Liver (tissue), 9 donors: Measurements from ENCODE around the gene LHX2. TPM values are rescaled to one million over a fixed set of nuclear protein-coding genes. Genes with fewer than 3 reads are reported as not detected.

Experiments used
- DNase-seq: peaks from one replicate; pipeline ENCODE4 v3.0.0-alpha.2; 2017; ENCODE audit warnings: low spot score
- H3K27ac ChIP-seq, 2 donors: one replicate each; pipeline ENCODE4 v1.7.0; 2013; ENCODE audit warnings: inconsistent platforms in 2 of 2, low read length in 2 of 2, control low read depth in 1 of 2, low read depth in 1 of 2, mild to moderate bottlenecking in 1 of 2
- H3K27me3 ChIP-seq, 4 donors: one replicate each; pipeline versions ENCODE4 v1.6.1 to v1.7.0; 2013; ENCODE audit warnings: low read length in 3 of 4, inconsistent platforms in 1 of 4, mild to moderate bottlenecking in 1 of 4, moderate library complexity in 1 of 4; ENCODE audit not compliant: control insufficient read depth in 4 of 4, insufficient read depth in 4 of 4
- H3K36me3 ChIP-seq, 4 donors: one replicate each; pipeline versions ENCODE4 v1.6.1 to v1.7.0; 2013; ENCODE audit warnings: low read length in 3 of 4, mild to moderate bottlenecking in 3 of 4, low read depth in 1 of 4, moderate library complexity in 1 of 4; ENCODE audit not compliant: control insufficient read depth in 4 of 4, insufficient read depth in 3 of 4
- H3K4me1 ChIP-seq, 4 donors: one replicate each; pipeline versions ENCODE4 v1.6.1 to v1.7.0; 2013; ENCODE audit warnings: low read length in 3 of 4, mild to moderate bottlenecking in 3 of 4, moderate library complexity in 1 of 4; ENCODE audit not compliant: control insufficient read depth in 4 of 4, insufficient read depth in 4 of 4
- H3K4me3 ChIP-seq, 3 donors: one replicate each; pipeline versions ENCODE4 v1.6.1 to v1.7.0; 2013; ENCODE audit warnings: low read length in 3 of 3, control low read depth in 1 of 3, low read depth in 1 of 3, mild to moderate bottlenecking in 1 of 3
- H3K9ac ChIP-seq, 2 donors: one replicate each; pipeline ENCODE4 v1.7.0; 2013; ENCODE audit warnings: low read length in 2 of 2, mild to moderate bottlenecking in 2 of 2, moderate library complexity in 2 of 2, control low read depth in 1 of 2, low read depth in 1 of 2
- H3K9me3 ChIP-seq, 4 donors: one replicate each; pipeline versions ENCODE4 v1.6.1 to v1.7.0; 2013; ENCODE audit warnings: low read length in 3 of 4; ENCODE audit not compliant: control insufficient read depth in 4 of 4
- ATF3 ChIP-seq: IDR thresholded peaks from 2 replicates; pipeline ENCODE4 v1.6.1; 2016; ENCODE audit warnings: antibody characterized with exemption
- EGR1 ChIP-seq, 2 donors: IDR thresholded peaks; 2 replicates each; pipeline ENCODE4 v1.6.1; 2016 to 2018; ENCODE audit warnings: antibody characterized with exemption in 2 of 2, low read depth in 2 of 2
- FOXA1 ChIP-seq: IDR thresholded peaks from 2 replicates; pipeline ENCODE4 v1.6.1; 2016; ENCODE audit warnings: antibody characterized with exemption
- FOXA2 ChIP-seq: IDR thresholded peaks from 2 replicates; pipeline ENCODE4 v1.6.1; 2016; ENCODE audit warnings: antibody characterized with exemption
- GABPA ChIP-seq, 2 donors: IDR thresholded peaks in 1 of 2; conservative IDR thresholded peaks in 1 of 2; 2 replicates each; pipeline ENCODE4 v1.6.1; 2016; ENCODE audit warnings: antibody characterized with exemption in 2 of 2, mild to moderate bottlenecking in 1 of 2, moderate library complexity in 1 of 2
- HNF4A ChIP-seq, 2 donors: conservative IDR thresholded peaks; 2 replicates each; pipeline ENCODE4 v1.6.1; 2016; ENCODE audit warnings: antibody characterized with exemption in 2 of 2, mild to moderate bottlenecking in 2 of 2
- HNF4G ChIP-seq: IDR thresholded peaks from 2 replicates; pipeline ENCODE4 v1.6.1; 2016; ENCODE audit warnings: antibody characterized with exemption
- JUND ChIP-seq, 2 donors: IDR thresholded peaks; 2 replicates each; pipeline ENCODE4 v1.6.1; 2016; ENCODE audit warnings: antibody characterized with exemption in 2 of 2
- NR2F2 ChIP-seq: IDR thresholded peaks from 2 replicates; pipeline ENCODE4 v1.6.1; 2016; ENCODE audit warnings: antibody characterized with exemption
- RAD21 ChIP-seq, 2 donors: IDR thresholded peaks; 2 replicates each; pipeline ENCODE4 v1.6.1; 2016; ENCODE audit warnings: antibody characterized with exemption in 2 of 2, mild to moderate bottlenecking in 2 of 2
- SP1 ChIP-seq: IDR thresholded peaks from 2 replicates; pipeline ENCODE4 v1.6.1; 2018; ENCODE audit warnings: antibody characterized with exemption, mild to moderate bottlenecking
- YY1 ChIP-seq: IDR thresholded peaks from 2 replicates; pipeline ENCODE4 v1.6.1; 2016; ENCODE audit warnings: antibody characterized with exemption, mild to moderate bottlenecking
- WGBS: extraction: QIAGEN DNeasy Blood & Tissue Kit; methylation state at CpG from one replicate; pipeline ENCODE4 v1.1.7; 2013; 5-methylcytosine and 5-hydroxymethylcytosine counted together
- polyA plus RNA-seq, 2 donors: library from polyadenylated mRNA; stranded (reverse) in 1 of 2; unstranded in 1 of 2; fragments of 200-250 nt in 1 of 2; fragments of >200 nt in 1 of 2; fragmentation: Nextera tagmentation in 1 of 2; extraction: Ambion mirVana in 1 of 2; gene quantifications; one replicate each; pipeline versions ENCODE4 v1.2.1 to v1.2.3, GENCODE V29; 2013 to 2015
- total RNA-seq, 2 donors: library from RNA; depleted of rRNA; stranded (reverse); fragments of >200 nt; gene quantifications; one replicate each; pipeline ENCODE4 v1.2.3, GENCODE V29; 2014
- TF ChIP-seq, protein P1 (sequence below): fragments of 150-350 bp; IDR thresholded peaks from 2 replicates; pipeline ENCODE4 v1.5.1; 2017; ENCODE audit warnings: improper control_type of control experiment, low read depth, low read length; ENCODE audit not compliant: missing input control
- TF ChIP-seq, protein P2 (sequence below): IDR thresholded peaks from 2 replicates; pipeline ENCODE4 v1.6.1; 2016; ENCODE audit warnings: antibody characterized with exemption
- donor health status: healthy.
- donor health status: healthy.
- donor health status: healthy.
- donor health status: healthy.
- donor health status: healthy.

LHX2 gene
- total and polyA plus RNA-seq, 4 donors: 2.0 to 2.5 (median 2.1) TPM

- no peaks in the 10 kb centered on the region for H3K27me3 ChIP-seq
- WGBS: 74% methylated on average over 5 of the region's 5 CpGs
- TF ChIP-seq, protein P1, sequence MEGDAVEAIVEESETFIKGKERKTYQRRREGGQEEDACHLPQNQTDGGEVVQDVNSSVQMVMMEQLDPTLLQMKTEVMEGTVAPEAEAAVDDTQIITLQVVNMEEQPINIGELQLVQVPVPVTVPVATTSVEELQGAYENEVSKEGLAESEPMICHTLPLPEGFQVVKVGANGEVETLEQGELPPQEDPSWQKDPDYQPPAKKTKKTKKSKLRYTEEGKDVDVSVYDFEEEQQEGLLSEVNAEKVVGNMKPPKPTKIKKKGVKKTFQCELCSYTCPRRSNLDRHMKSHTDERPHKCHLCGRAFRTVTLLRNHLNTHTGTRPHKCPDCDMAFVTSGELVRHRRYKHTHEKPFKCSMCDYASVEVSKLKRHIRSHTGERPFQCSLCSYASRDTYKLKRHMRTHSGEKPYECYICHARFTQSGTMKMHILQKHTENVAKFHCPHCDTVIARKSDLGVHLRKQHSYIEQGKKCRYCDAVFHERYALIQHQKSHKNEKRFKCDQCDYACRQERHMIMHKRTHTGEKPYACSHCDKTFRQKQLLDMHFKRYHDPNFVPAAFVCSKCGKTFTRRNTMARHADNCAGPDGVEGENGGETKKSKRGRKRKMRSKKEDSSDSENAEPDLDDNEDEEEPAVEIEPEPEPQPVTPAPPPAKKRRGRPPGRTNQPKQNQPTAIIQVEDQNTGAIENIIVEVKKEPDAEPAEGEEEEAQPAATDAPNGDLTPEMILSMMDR: no peak
- TF ChIP-seq RAD21 (IDR thresholded peaks at IDR 0.05): no peak
- TF ChIP-seq JUND (IDR thresholded peaks at IDR 0.05): no peak
- TF ChIP-seq EGR1 (IDR thresholded peaks at IDR 0.05; ENCODE audit: low read depth in 2 of 2): no peak
- no peak for TF ChIP-seq SP1
- no peak for TF ChIP-seq FOXA1
- TF ChIP-seq HNF4A (conservative IDR thresholded peaks at IDR 0.05): no peak
- TF ChIP-seq FOXA2: no peak
- TF ChIP-seq YY1: no peak
Measured at GRCh38 chr9:124052401-124052800, 40.8 kb downstream of the LHX2 start.

DNA sequence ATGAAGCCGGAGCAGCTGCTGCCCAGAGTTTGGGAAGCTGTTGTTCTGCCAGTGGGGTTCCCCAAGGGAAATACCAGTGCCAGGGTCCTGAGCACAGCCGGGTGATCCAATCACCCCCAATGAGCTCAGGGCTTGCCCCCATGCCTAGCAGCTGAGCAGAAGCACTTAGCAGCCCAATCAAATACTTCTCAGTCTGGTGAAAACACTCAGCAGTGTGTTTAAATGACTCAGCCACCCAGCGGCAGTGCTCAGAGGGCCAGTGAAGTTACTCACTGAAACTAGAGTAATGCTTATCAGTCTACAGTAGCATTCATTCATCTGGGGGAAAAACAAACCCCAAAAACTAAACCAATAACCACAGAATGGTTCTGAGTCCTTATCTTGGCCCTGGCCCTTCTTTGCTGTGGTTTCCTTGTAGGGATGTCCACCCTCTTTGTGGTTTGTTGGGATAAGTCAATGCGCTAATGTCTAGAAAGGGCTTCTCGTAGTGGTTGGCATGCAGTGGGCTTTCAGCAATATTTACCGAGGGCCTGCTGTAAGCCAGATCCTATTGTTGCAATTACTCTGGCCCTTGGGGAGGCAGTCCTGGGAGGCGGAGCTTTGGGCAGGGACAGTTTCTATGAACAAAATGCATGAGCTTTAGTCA lies 43.1 kb downstream of the LHX2 start:
- H3K27ac ChIP-seq: no peak overlapping the region
- no peak for TF ChIP-seq NR2F2
- TF ChIP-seq HNF4G: no peak
- TF ChIP-seq, protein P2, sequence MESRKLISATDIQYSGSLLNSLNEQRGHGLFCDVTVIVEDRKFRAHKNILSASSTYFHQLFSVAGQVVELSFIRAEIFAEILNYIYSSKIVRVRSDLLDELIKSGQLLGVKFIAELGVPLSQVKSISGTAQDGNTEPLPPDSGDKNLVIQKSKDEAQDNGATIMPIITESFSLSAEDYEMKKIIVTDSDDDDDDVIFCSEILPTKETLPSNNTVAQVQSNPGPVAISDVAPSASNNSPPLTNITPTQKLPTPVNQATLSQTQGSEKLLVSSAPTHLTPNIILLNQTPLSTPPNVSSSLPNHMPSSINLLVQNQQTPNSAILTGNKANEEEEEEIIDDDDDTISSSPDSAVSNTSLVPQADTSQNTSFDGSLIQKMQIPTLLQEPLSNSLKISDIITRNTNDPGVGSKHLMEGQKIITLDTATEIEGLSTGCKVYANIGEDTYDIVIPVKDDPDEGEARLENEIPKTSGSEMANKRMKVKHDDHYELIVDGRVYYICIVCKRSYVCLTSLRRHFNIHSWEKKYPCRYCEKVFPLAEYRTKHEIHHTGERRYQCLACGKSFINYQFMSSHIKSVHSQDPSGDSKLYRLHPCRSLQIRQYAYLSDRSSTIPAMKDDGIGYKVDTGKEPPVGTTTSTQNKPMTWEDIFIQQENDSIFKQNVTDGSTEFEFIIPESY: no peak
- TF ChIP-seq RAD21 (IDR thresholded peaks at IDR 0.05): no peak
- TF ChIP-seq FOXA2: no peak
- DNase-seq: no peak
- peaks cover 0 to 5% (median 1%) of the 10 kb centered on the region in 4 donors for H3K9me3 ChIP-seq
- no peaks in the 10 kb centered on the region for H3K36me3 ChIP-seq
- H3K27me3 ChIP-seq: no peaks in the 10 kb centered on the region
- no peaks in the 10 kb centered on the region for H3K4me1 ChIP-seq
- no peak overlapping the region for H3K4me3 ChIP-seq
- 78% methylated on average over 7 of the region's 7 CpGs for WGBS
- H3K9ac ChIP-seq: no peak overlapping the region

More at GRCh38 chr9:124052401-124052800, 40.8 kb downstream of the LHX2 start:
- Histone ChIP-seq H3K9ac (no peak overlapping the region), H3K9me3 (peaks cover 0 to 5% (median 1%) of the 10 kb centered on the region in 4 donors), H3K4me3 (no peak overlapping the region), H3K36me3 (no peaks in the 10 kb centered on the region), H3K27ac (no peak overlapping the region), H3K4me1 (no peaks in the 10 kb centered on the region)
- no peak for DNase-seq

DNA sequence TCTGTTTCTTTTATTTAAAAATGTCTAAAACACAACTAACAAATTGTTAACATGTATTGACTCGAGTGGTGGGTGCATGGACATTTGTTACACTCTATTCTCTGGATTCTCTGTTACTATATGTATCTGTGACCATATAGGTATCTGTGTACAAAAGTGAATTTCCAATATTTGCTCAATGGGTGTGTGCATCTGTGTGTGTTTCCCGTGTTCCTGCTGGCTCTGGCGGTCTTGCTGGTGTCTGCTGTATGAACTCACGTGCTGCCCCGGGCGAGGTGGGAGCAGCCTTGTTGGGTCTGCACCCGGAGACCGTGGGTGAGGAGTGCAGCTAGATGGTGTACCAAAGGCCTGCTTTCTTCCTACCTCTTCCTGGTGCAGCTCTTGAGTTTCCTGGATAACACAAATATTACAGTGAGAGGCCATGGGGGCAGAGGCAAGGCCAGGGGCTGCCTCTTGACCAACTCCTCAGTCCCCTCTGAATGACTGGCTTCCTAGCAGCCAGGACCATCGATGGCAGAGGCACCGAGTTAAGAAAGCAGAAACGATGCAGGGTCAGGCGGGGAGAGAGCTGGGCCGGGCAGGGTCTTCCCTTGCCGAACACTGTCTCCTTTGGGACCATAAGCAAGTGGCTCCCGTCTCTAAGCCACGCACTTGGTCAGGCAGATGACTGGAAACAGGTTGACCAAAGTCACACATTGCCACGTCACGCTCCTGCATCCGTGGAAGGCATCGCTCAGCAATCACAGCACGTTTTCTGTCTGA lies 49.5 kb downstream of the LHX2 start:
- Histone ChIP-seq H3K9me3 (no peaks in the 10 kb centered on the region), H3K9ac (no peak overlapping the region), H3K36me3 (no peaks in the 10 kb centered on the region), H3K27ac (no peak overlapping the region), H3K4me3 (no peak overlapping the region), H3K4me1 (no peaks in the 10 kb centered on the region), H3K27me3 (no peaks in the 10 kb centered on the region)
- DNase-seq: no peak
- TF ChIP-seq RAD21 (IDR thresholded peaks at IDR 0.05) (no peak), FOXA2 (no peak), JUND (IDR thresholded peaks at IDR 0.05) (no peak), SP1 (no peak), ATF3 (no peak), EGR1 (IDR thresholded peaks at IDR 0.05; ENCODE audit: low read depth in 2 of 2) (no peak), GABPA (IDR thresholded peaks at IDR 0.05 in 1 of 2, conservative IDR thresholded peaks at IDR 0.05 in 1 of 2) (no peak), HNF4G (no peak), FOXA1 (no peak)
- TF ChIP-seq, protein P1: no peak
- 79% methylated on average over 21 of the region's 21 CpGs for WGBS
